ENCODE data around the gene SPATA24.
"Not testable (repeated sequence)": the region's sequence is repeated elsewhere in the genome, so short reads cannot be mapped to it uniquely, and the experiment has no call there.

SPATA24 gene

DNA sequence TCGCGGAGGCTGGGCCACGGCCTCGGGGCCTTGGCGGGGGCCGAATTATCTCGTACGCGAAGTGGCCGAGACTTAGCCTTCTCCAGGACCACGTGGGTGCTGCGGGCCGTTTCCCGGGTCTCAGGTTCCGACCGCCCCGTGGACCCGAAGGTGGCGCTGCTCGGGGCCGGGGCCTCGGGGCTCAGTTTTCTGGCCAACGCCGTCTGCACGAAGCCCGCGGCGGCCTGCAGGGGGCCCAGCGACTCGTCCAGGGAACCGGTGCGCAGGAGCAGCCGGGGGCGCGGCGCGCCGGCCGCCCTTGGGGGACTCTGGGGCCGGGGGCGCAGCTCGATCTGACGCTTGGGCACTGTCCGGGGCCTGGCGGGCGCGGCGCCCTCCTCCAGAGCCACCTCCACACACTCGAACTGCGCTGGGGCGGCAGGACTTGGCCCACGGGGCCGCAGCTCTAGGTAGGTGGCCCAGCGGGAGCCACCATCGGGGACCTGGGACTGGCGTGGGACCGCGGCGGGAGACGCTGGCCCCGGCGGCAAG, 9.7 kb downstream of the SPATA24 start:
- DNase-seq = no peak

DNA sequence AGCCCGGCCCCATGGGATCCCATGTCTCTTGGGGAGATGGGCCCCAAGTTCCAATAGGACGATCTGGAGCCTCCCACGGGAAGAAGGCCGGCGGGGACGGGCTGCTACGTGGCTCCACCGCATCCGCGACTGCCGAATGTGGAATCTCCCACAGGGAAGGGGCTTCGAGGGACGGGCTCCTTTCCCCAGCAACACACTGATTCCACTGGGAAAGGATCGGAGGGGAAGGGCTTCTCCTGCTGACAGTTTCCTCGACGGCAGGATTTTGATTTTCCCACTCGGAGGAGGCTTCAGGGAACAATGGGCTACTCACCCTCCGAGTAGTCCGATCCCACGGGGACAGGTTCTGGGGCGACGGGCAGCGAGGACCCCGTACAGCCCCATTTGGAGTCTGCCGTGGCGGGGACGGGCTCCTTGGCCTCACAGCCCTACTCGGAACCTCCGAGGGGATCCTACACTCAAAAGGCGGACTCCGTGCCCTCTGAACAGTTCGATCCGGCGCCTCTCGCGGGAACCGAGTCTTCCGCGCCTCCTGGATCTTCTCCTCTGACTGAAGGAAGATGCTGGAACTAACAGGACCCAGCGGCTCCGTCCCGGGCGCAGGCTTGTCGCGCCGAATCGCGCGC, 10.3 kb downstream of the SPATA24 start:
- DNase-seq = no peak

DNA sequence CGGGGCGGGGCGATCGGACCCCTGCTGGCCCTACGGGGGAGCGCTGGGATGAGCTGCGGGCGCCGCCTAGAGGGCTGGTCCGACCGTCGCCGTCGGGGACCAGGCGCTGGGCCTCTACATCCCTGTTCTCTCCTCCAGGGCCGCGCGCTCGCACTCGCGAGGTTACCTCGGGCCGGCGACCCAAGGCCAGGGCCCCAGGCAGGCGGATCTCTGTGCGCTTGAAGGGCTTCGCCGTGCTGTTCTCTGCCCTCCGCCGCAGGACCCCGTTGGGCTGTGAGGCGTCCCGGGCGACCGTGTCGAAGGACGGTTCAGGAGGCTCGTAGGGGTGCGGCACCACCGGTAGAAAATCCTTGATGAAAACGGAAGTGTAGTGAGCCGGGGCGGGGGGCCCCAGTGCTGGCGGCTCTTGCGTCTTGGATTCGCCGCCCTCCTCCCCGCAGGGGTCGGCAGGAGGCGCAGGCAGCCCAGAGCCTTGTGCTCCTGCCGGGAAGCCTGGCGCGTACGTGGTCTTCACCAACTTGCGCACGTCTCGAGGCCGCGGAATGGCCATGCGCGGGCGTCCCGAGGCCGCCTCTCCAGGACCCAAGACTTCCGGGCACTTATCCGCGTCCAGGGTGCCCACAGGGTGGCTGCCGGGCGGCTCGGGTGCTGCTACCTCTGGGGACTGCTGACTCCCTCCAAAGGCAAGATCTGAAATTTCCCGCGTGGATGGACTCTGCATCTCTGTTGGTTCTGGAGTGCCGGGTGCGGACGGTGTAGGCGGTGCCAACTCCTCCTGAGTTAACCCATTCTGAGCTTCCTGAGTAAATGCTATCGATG, 11.0 kb downstream of the SPATA24 start:
- no peak for DNase-seq

DNA sequence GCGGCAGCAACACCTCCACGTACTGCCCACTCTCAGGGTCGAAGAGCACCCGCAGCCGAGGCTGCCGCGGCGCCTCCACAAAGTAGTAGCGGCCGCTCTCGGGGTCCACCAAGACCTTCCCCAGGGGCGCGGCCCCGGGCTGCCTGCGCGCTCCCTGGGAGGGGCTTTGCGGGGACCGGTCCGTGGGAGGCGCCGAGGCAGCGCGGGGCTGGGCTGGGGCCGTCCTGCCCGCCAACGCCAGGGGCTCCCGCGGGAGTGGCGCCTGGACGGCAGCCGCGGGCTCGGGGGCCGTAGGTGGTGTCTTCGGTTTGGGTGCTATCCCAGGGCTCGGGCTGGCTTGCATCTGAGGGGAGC, 11.6 kb downstream of the SPATA24 start:
- DNase-seq = no peak

DNA sequence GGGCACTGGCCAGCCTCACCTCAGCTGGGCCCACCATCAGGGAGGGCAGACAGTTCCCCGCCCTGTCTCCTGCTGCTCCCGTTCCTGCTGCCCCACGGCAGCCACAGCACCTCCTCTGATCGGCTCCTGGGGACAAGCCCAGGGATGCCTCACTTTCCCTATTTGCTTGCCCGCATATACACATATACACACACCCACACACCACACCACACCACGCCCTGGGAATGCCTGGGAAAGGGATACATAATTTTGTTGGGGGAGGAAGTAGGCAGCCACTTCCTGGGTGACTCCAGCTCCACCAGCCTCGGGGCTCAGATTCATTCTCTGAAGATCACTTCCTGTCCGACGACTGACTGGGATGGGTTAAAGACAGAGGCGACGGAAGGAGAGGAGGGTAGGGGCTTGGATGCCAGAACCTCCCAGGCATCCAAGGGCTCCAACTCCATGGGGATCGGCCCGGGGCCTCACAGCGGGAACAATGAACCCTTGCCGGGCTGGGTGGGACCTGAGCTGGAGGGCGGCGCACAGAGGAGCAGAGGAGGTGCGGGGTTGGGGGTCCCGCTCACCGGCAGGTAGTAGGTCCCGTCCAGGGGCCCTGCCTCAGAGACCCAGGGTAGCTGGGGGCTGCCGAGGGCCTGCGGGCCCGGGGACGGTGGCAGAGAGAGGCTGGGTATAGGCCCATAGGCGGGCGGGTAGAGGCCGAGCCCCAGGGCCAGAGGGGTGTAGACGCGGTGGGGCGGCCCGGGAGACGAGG, 12.1 kb downstream of the SPATA24 start:
- no peak for DNase-seq

DNA sequence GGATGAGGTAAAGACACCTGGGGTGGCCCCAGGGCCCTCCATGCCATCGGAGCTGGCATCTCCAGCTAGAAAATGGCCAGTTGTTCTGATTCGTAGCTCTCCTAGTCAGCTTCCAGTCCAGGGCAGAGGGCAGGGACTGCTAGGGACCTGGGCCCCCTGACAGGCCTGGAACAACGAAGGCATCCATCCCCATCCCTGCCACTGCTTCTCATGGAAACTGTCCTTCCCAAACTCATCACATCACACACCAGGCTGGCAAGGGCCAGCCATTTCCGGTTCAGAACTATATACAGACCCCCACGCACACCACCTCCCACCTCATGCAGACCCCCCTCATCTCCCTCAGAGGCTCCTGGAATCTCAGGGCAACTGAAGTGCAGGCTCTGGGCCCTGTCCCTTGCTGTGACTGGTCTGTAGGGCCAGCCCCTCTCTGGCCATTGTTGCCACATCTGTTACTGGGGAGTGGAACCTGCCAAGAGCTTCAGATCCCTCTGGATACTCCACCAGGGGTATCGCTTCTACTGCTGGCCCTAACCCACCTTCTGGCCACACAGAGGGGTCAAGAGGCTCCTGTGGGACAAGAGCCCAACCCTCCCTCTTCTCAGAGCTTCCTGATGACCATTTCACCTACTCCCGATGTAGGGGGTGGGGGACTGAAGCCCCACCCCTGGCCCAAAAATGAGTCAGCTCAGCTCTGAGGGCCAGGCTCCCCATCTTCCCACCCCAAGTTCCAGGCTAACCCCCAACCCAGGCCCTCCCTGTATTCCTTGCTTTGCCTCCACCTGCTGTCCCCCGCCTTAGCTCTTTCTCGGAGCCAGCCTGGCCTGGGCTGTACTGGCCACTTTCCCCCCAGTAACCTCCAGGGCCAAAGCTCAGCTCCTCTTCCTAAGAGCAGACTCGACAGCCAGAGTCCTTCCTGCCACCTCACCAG, 13.0 kb downstream of the SPATA24 start:
- DNase-seq = no peak

GRCh38 chr5:139389701-139390638, 13.9 kb downstream of the SPATA24 start, which contains the start of gene MZB1:
TSS of gene MZB1 (minus strand) at chr5:139389913. CDS start at chr5:139389856, 57 bp downstream.
- no peak for DNase-seq

DNA sequence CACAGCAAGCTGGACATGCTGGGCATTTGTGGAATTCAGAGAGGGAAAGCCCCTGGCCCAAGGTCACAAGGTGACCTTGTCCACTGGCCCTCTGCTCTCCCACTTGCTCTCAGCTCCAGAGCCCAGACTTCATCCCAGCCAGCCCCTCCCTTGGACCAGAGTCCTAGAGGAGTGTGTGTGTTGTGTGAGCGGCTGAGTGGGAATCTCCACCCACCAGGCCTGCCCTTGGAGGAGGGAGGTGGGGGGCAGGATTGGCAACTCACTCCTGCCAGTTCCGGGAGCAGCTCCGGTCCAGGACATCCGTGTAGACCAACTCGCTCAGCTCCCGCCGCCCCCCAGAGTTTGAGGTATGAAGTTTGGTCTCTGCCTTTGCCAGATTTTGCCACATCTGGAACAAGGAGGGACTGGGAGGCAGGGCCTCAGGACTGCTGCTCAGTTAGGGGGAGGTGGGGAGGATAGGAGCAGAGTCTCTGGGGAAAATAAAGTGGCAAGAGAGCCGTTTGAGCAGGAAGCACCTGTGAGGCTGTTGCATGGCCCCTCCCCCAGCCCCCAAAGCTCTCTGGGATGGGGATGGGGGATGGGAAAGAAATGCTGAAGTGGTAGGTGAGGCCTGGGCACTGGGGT, 15.6 kb downstream of the SPATA24 start:
- no peak for DNase-seq

DNA sequence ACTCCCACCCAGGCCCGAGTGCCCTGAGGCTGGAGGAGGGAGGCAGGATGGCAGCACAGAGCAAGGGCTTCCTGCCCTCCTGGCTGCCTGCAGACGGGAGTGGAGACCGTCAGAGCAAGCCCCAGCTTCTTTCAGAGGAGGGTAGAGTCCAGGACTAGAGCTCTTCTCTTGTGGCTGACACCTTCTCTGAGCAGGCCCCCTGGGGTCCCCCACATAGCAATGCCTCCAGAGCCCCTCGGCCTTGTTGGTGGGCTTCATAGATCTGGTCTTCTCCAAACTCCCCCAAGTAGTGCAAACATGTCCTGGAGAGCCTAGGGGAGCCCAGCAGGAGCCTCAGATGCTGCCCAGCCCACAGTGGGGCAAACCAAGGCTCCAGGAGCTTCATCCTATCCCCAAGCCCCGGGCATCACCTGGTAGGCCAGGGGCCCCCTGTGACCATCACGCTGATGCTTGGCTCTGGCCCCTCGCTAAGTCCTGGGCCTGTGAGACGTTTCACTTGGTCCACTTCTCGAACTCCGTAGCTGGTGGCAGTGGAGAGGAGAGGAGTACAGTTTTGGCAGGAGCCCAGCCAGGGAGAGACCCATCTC, 16.2 kb downstream of the SPATA24 start:
- no peak for DNase-seq

- not testable (repeated sequence) for DNase-seq
Measured at GRCh38 chr5:139386956-139387355, 16.9 kb downstream of the SPATA24 start.

DNA sequence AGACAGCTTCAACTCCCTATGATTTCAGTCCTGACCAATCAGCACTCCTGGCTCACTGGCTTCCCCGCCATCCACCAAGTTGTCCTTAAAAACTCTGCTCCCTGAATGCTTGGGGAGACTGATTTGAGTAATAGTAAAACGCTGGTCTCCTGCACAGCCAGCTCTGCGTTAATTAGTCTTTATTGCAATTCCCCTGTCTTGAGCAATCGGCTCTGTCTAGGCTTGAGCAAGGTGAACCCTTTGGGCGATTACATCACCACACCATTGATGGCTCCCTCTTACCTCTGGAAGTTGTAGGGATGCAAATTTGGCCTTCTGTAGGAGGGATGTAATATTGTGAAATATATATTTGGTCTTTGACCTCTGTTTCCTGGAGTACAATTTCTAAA, 17.8 kb downstream of the SPATA24 start:
- no peak for DNase-seq

DNA sequence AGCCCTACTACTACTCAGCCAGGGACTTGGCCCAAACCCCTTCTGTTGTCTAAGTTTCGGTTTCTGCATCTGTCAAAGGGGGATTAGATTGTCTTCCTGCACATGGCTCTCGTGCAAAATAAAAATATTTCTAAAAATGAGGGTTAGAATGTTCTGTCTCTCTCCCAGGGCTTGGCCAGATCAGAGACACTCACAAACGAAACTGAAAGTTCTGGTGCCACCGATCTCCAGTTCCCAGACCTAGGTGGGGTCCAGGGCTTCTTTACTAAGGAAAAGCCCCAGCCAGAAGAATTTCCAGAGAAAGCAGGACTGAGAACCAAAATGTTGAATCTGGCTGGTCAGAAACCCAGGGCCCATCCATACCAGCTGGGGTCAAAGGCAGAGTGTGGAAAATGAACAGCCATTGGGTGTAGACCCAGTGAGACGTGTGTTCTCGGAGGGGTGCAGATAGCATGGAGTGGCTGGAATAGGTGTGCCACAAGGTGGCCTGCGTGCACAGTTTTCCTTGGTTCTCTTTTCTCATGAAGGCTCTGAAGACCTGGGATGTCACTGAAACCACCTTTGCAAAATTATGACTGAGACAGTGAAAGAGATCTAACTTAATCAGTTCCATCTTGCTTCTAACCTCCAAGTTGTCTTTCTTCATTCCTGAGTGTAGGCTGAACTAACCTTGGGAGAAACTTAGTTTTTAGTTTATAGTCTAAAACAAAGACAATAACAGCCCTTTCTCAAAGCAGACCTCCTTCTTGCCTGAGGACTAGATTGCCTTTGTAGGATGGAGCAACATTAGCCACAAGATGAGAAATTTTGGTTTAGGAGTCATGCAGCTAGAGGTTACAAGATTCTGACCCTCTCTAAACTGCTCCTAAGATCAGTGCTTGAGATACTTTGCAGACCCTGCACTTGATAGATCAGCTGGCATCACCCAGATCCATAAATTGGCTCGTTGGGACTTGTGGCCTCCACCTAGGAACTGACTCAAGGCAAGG, 18.5 kb downstream of the SPATA24 start:
- DNase-seq = no peak

GRCh38 chr5:139384591-139385051, 19.3 kb downstream of the SPATA24 start:
- DNase-seq = no peak

GRCh38 chr5:139383993-139384590, 19.8 kb downstream of the SPATA24 start:
- no peak for DNase-seq

GRCh38 chr5:139383275-139383992, 20.5 kb downstream of the SPATA24 start, which contains the start of gene SLC23A1:
TSS of gene SLC23A1 (minus strand) at chr5:139383297. CDS start at chr5:139383253, 44 bp downstream.
- DNase-seq = no peak

GRCh38 chr5:139382807-139383206, 21.1 kb downstream of the SPATA24 start:
- no peak for DNase-seq

Measured in KG1 (cell line).